ENCODE data around the gene TEDC2.
"Not testable (repeated sequence)": the region's sequence is repeated elsewhere in the genome, so short reads cannot be mapped to it uniquely, and the experiment has no call there.

Gene TEDC2

GRCh38 chr16:2476741-2477140 is 16.8 kb downstream of the TEDC2 start:
- DNase-seq (ENCODE audit: low read depth), result no peak

GRCh38 chr16:2477327-2477726 is 17.4 kb downstream of the TEDC2 start:
- DNase-seq (ENCODE audit: low read depth), result no peak

- no peak for DNase-seq (ENCODE audit: low read depth)
Measured at GRCh38 chr16:2478279-2478678, 18.4 kb downstream of the TEDC2 start.

- DNase-seq (ENCODE audit: low read depth), result not testable (repeated sequence)
Measured at GRCh38 chr16:2479996-2480395, 20.1 kb downstream of the TEDC2 start.

GRCh38 chr16:2480948-2481347 is 21.0 kb downstream of the TEDC2 start:
- no peak for DNase-seq (ENCODE audit: low read depth)

GRCh38 chr16:2481676-2482075 is 21.8 kb downstream of the TEDC2 start:
- DNase-seq (ENCODE audit: low read depth), result no peak

- DNase-seq (ENCODE audit: low read depth), result no peak
Measured at GRCh38 chr16:2482249-2482648, 22.3 kb downstream of the TEDC2 start.

- no peak for DNase-seq (ENCODE audit: low read depth)
Measured at GRCh38 chr16:2482708-2483534, 23.0 kb downstream of the TEDC2 start.

GRCh38 chr16:2483939-2484897 is 24.3 kb downstream of the TEDC2 start:
- no peak for DNase-seq (ENCODE audit: low read depth)

- no peak for DNase-seq (ENCODE audit: low read depth)
Measured at GRCh38 chr16:2484898-2485508, 25.1 kb downstream of the TEDC2 start.

GRCh38 chr16:2485811-2486507 is 26.1 kb downstream of the TEDC2 start:
- DNase-seq (ENCODE audit: low read depth), result no peak

- peak; percentile 56 for DNase-seq (ENCODE audit: low read depth)
Measured at GRCh38 chr16:2486645-2487516, 27.0 kb downstream of the TEDC2 start.

- DNase-seq (ENCODE audit: low read depth), result no peak
Measured at GRCh38 chr16:2487517-2487842, 27.6 kb downstream of the TEDC2 start.

GRCh38 chr16:2487903-2488531 is 28.1 kb downstream of the TEDC2 start:
- DNase-seq (ENCODE audit: low read depth), result no peak

- DNase-seq (ENCODE audit: low read depth), result no peak
Measured at GRCh38 chr16:2489581-2489980, 29.7 kb downstream of the TEDC2 start.

- DNase-seq (ENCODE audit: low read depth), result no peak
Measured at GRCh38 chr16:2490190-2491105, 30.5 kb downstream of the TEDC2 start.

GRCh38 chr16:2492292-2492691 is 32.4 kb downstream of the TEDC2 start:
- DNase-seq (ENCODE audit: low read depth), result no peak

GRCh38 chr16:2493605-2494004 is 33.7 kb downstream of the TEDC2 start:
- no peak for DNase-seq (ENCODE audit: low read depth)

GRCh38 chr16:2494616-2495015 is 34.7 kb downstream of the TEDC2 start:
- DNase-seq (ENCODE audit: low read depth), result no peak
